GM12891 (cell line): ENCODE results near the gene FLNA.
"Not testable (repeated sequence)": the region's sequence is repeated elsewhere in the genome, so short reads cannot be mapped to it uniquely, and the experiment has no call there.

Experiments used
- POLR2A ChIP-seq: IDR thresholded peaks from 2 replicates; pipeline ENCODE4 v1.6.1; 2011; ENCODE audit warnings: low read depth, low read length, control low read depth
- POLR2AphosphoS5 ChIP-seq: IDR thresholded peaks from 2 replicates; pipeline ENCODE4 v1.6.1; 2011; ENCODE audit warnings: low read depth, low read length, control low read depth

- not testable (repeated sequence) for TF ChIP-seq POLR2A, POLR2AphosphoS5
Observed at GRCh38 chrX:154388649-154389048, 14.2 kb upstream of the FLNA start.
